IMR-90 (cell line): Measurements from ENCODE around the gene ATP6V1E1. TPM values are rescaled to one million over a fixed set of nuclear protein-coding genes. Genes with fewer than 3 reads are reported as not detected.

Experiments used
- ATAC-seq: fragments of 200-7000 bp; cut with Tn5 transposase; 2 replicates; pipeline ENCODE4 v1.9.1; 2020; ENCODE audit warnings: low read depth, mild to moderate bottlenecking, moderate library complexity
- BruUV-seq: library from RNA; stranded (reverse); fragments of 400-500 nt; replicated peaks from 2 replicates; lab custom pipeline; 2021; lab: Mats Ljungman, UMichigan
- CTCF ChIA-PET: fragments of 300-600 bp; formaldehyde crosslinking; extraction: SDS; loops from one replicate; lab custom pipeline; 2021; ENCODE audit warnings: antibody characterized with exemption; lab: Yijun Ruan, JAX
- POLR2A ChIA-PET: fragments of 300-600 bp; sonication (Branson Sonifier 250); formaldehyde crosslinking; loops from one replicate; lab custom pipeline; 2022; ENCODE audit warnings: antibody characterized with exemption; ENCODE audit not compliant: unreplicated experiment; lab: Charles Lee
- DNase-seq: peaks from one replicate; pipeline ENCODE4 v3.0.0; 2013
- H2AFZ ChIP-seq: replicated peaks from 2 replicates; pipeline ENCODE3; 2013; ENCODE audit warnings: low read length, mild to moderate bottlenecking; ENCODE audit not compliant: poor library complexity
- H2AK5ac ChIP-seq: 2 replicates; pipeline ENCODE4 v1.6.1; 2013; ENCODE audit warnings: low read depth, low read length, inconsistent platforms
- H2AK9ac ChIP-seq: replicated peaks from 2 replicates; pipeline ENCODE3; 2013; ENCODE audit warnings: mild to moderate bottlenecking, low read depth, low read length, moderate library complexity; ENCODE audit not compliant: poor library complexity
- H2BK120ac ChIP-seq: 2 replicates; pipeline ENCODE4 v1.6.1; 2013; ENCODE audit warnings: low read depth, low read length, inconsistent platforms
- H2BK15ac ChIP-seq: 3 replicates; pipeline ENCODE4 v1.6.1; 2013; ENCODE audit warnings: low read depth, low read length, inconsistent platforms
- H2BK20ac ChIP-seq: 2 replicates; pipeline ENCODE4 v1.6.1; 2013; ENCODE audit warnings: low read depth, mild to moderate bottlenecking, inconsistent platforms, low read length, moderate library complexity
- H2BK5ac ChIP-seq: 2 replicates; pipeline ENCODE4 v1.6.1; 2013; ENCODE audit warnings: mild to moderate bottlenecking, low read depth, low read length, inconsistent platforms; ENCODE audit not compliant: poor library complexity, severe bottlenecking
- H3K14ac ChIP-seq: replicated peaks from 2 replicates; pipeline ENCODE4 v1.6.1; 2013; ENCODE audit warnings: low read depth, low read length, inconsistent platforms
- H3K18ac ChIP-seq: 2 replicates; pipeline ENCODE4 v1.6.1; 2013; ENCODE audit warnings: low read depth, low read length, control low read depth
- H3K23ac ChIP-seq: 2 replicates; pipeline ENCODE4 v1.6.1; 2013; ENCODE audit warnings: low read depth, low read length, inconsistent platforms
- H3K27ac ChIP-seq: 2 replicates; pipeline ENCODE4 v1.5.1; 2013; ENCODE audit warnings: mild to moderate bottlenecking, control low read depth, low read length; ENCODE audit not compliant: insufficient read depth
- H3K27me3 ChIP-seq: 2 replicates; pipeline ENCODE4 v1.6.1; 2013; ENCODE audit warnings: low read length; ENCODE audit not compliant: control insufficient read depth, insufficient read depth
- H3K36me3 ChIP-seq: 2 replicates; pipeline ENCODE4 v1.6.1; 2013; ENCODE audit warnings: low read length, mixed read lengths; ENCODE audit not compliant: control insufficient read depth, insufficient read depth
- H3K4ac ChIP-seq: 2 replicates; pipeline ENCODE4 v1.6.1; 2013; ENCODE audit warnings: low read depth, low read length, inconsistent platforms
- H3K4me1 ChIP-seq: 2 replicates; pipeline ENCODE4 v1.6.1; 2013; ENCODE audit warnings: low read length, mixed read lengths; ENCODE audit not compliant: control insufficient read depth, insufficient read depth
- H3K4me2 ChIP-seq: 2 replicates; pipeline ENCODE4 v1.6.1; 2013; ENCODE audit warnings: low read depth, mild to moderate bottlenecking, control low read depth, low read length, moderate library complexity
- H3K4me3 ChIP-seq: 2 replicates; pipeline ENCODE4 v1.5.1; 2013; ENCODE audit warnings: low read depth, mild to moderate bottlenecking, control low read depth, low read length, moderate library complexity; ENCODE audit not compliant: insufficient read depth
- H3K56ac ChIP-seq: 2 replicates; pipeline ENCODE4 v1.6.1; 2013; ENCODE audit warnings: low read length, inconsistent platforms; ENCODE audit not compliant: insufficient read depth; ENCODE audit errors: extremely low read depth
- H3K79me1 ChIP-seq, 2 experiments: 2 replicates each; pipeline ENCODE4 v1.6.1; 2013; ENCODE audit warnings: low read length in 2 of 2, inconsistent platforms in 1 of 2, low read depth in 1 of 2
- H3K9ac ChIP-seq: 2 replicates; pipeline ENCODE4 v1.6.1; 2013; ENCODE audit warnings: low read depth, low read length, control low read depth
- H3K9me1 ChIP-seq: 2 replicates; pipeline ENCODE4 v1.6.1; 2013; ENCODE audit warnings: low read length, inconsistent platforms; ENCODE audit not compliant: insufficient read depth
- H3K9me3 ChIP-seq: 2 replicates; pipeline ENCODE4 v1.6.1; 2013; ENCODE audit warnings: low read length; ENCODE audit not compliant: control insufficient read depth, insufficient read depth
- H4K20me1 ChIP-seq: 2 replicates; pipeline ENCODE4 v1.6.1; 2013; ENCODE audit warnings: low read length, inconsistent platforms; ENCODE audit not compliant: insufficient read depth
- H4K5ac ChIP-seq: 2 replicates; pipeline ENCODE4 v1.6.1; 2013; ENCODE audit warnings: mild to moderate bottlenecking, low read depth, low read length, control low read depth
- H4K8ac ChIP-seq, 2 experiments: 2 replicates each; pipeline ENCODE4 v1.6.1; 2013; ENCODE audit warnings: low read depth in 2 of 2, low read length in 2 of 2, control low read depth in 1 of 2, inconsistent platforms in 1 of 2
- H4K91ac ChIP-seq: 2 replicates; pipeline ENCODE4 v1.6.1; 2013; ENCODE audit warnings: low read depth, low read length, inconsistent platforms; ENCODE audit not compliant: insufficient read depth
- CHD1 ChIP-seq: IDR thresholded peaks from 2 replicates; pipeline ENCODE4 v1.6.1; 2012; ENCODE audit warnings: low read depth, low read length, improper control_type of control experiment
- FOS ChIP-seq: fragments of 150-350 bp; IDR thresholded peaks from 2 replicates; pipeline ENCODE4 v1.6.1; 2016; ENCODE audit warnings: low read depth, low read length
- NFE2L2 ChIP-seq: fragments of 150-350 bp; IDR thresholded peaks from 2 replicates; pipeline ENCODE4 v1.6.1; 2016; ENCODE audit warnings: low read depth, mild to moderate bottlenecking, low read length
- POLR2A ChIP-seq: IDR thresholded peaks from 2 replicates; pipeline ENCODE4 v1.6.1; 2012; ENCODE audit warnings: mild to moderate bottlenecking, low read depth, low read length
- RAD21 ChIP-seq: IDR thresholded peaks from 2 replicates; pipeline ENCODE4 v1.6.1; 2012; ENCODE audit warnings: low read length, improper control_type of control experiment
- WGBS, 2 experiments: methylation state at CpG; one replicate each; pipeline versions ENCODE4 v1.1.5 to v1.1.7; 2013; ENCODE audit warnings: missing lambda C conversion rate in 2 of 2; ENCODE audit not compliant: insufficient read length in 1 of 2; ENCODE audit errors: extremely low coverage in 2 of 2; 5-methylcytosine and 5-hydroxymethylcytosine counted together
- dilution Hi-C: fragments of 300-500 bp; cut with HindIII; formaldehyde crosslinking; loops from one replicate; pipeline ENCODE4 v1.14.3; 2018; ENCODE audit warnings: low sequenced_read_pairs; ENCODE audit not compliant: unreplicated experiment
- in situ Hi-C: fragments of 300-500 bp; cut with MboI; formaldehyde crosslinking; loops from 3 replicates; pipeline ENCODE4 v1.14.3; 2019; ENCODE audit warnings: low sequenced_read_pairs, inconsistent platforms, mixed read lengths
- intact Hi-C: fragments of 100-400 bp; cut with micrococcal nuclease; formaldehyde crosslinking; loops from 2 replicates; pipeline ENCODE4 v1.10.0; 2022
- polyA plus RNA-seq, 3 experiments: library from polyadenylated mRNA; depleted of rRNA; stranded (reverse); fragments of >200 nt; gene quantifications; 2 replicates each; pipeline ENCODE4 v1.2.3, GENCODE V29; 2012; ENCODE audit warnings: low replicate concordance in 1 of 3
- total RNA-seq: library from RNA; depleted of rRNA; stranded (reverse); fragments of >200 nt; gene quantifications from 2 replicates; pipeline ENCODE4 v1.2.3, GENCODE V29; 2012

ATP6V1E1 gene
- total and polyA plus RNA-seq, 2 of the 4 experiments (the other 2 are of a cell fraction): 144 to 148 TPM

DNA sequence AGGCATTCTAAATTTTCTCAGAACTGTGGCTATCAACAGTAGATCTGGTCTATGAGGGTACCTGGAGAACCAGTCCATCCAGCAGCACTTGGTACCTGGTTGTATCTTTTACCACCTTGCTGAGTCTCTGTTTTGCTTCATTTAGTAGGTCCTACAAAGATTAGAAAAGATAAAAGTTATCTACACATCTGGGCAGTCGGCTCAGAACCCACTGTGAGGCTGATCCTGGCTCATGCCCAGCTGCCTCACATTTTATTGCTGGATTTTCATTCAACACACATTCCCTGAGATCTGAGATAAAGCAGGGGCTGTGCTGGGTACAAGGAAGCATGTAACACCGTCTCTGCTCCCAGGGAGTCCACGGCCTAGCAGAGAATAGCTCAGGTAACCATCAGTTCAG, 27.5 kb downstream of the ATP6V1E1 start:
- Histone ChIP-seq H4K91ac (no peak overlapping the region), H3K36me3 (peaks cover 41% of the 10 kb centered on the region), H3K4ac (no peak overlapping the region), H2AFZ (no peak overlapping the region), H2AK5ac (no peak overlapping the region), H3K9me1 (peaks cover 11% of the 10 kb centered on the region), H3K4me2 (no peak overlapping the region), H2BK120ac (no peak overlapping the region), H3K9ac (no peak overlapping the region), H3K4me1 (no peaks in the 10 kb centered on the region), H3K56ac (no peak overlapping the region), H3K9me3 (no peaks in the 10 kb centered on the region), H3K18ac (no peak overlapping the region), H2BK5ac (no peak overlapping the region), H2BK20ac (no peak overlapping the region), H3K27me3 (no peaks in the 10 kb centered on the region), H3K79me1 (peaks cover 16 to 47% of the 10 kb centered on the region in 2 experiments), H4K20me1 (peaks cover 20% of the 10 kb centered on the region; the same call in 1 of the 2 replicates), H3K27ac (no peak overlapping the region), H3K4me3 (no peak overlapping the region), H3K14ac (no peak overlapping the region), H2BK15ac (no peak overlapping the region), H4K8ac (no peak overlapping the region), H4K5ac (no peak overlapping the region), H2AK9ac (no peak overlapping the region), H3K23ac (no peak overlapping the region)
- in situ Hi-C loops: no loop called here
- WGBS, 2 experiments: 83% methylated on average over 2 of the region's 3 CpGs; no CpG with 5 or more reads in 1 of the 2 experiments
- dilution Hi-C loops: no loop called here
- DNase-seq: no peak
- intact Hi-C loops: no loop called here
- no peak for ATAC-seq
- ChIA-PET CTCF (interaction anchor here (0.6 to 1.3 kb wide), 2 partner anchors 42 to 548 kb away, joined by 3 read pairs; no protein-coding TSS in a partner anchor), POLR2A (no interaction called here)
- no TSS peak for BruUV-seq
- TF ChIP-seq POLR2A (no peak), CHD1 (no peak), RAD21 (no peak), FOS (no peak), NFE2L2 (no peak)
